Stimulated activated CD4-positive, alpha-beta T cell treated with anti-CD3 and anti-CD28 coated beads, Interleukin-1b, Interleukin-23, amount 100 ng/mL, for 48 hours (primary cell): Measurements from ENCODE around the gene MEAK7.

ENCODE experiments used
- DNase-seq: peaks from one replicate; pipeline ENCODE4 v3.0.0-alpha.2; 2020

Gene MEAK7

GRCh38 chr16:84486551-84487235 lies 17.8 kb downstream of the MEAK7 start:
- no peak for DNase-seq

GRCh38 chr16:84486126-84486525 lies 18.3 kb downstream of the MEAK7 start:
- no peak for DNase-seq

GRCh38 chr16:84485255-84486010 lies 19.0 kb downstream of the MEAK7 start:
- no peak for DNase-seq

- DNase-seq, result no peak
Measured at GRCh38 chr16:84484579-84485254, 19.7 kb downstream of the MEAK7 start.

- no peak for DNase-seq
Measured at GRCh38 chr16:84483882-84484565, 20.4 kb downstream of the MEAK7 start.

- DNase-seq, result no peak
Measured at GRCh38 chr16:84482951-84483881, 21.2 kb downstream of the MEAK7 start.

GRCh38 chr16:84482001-84482891 lies 22.2 kb downstream of the MEAK7 start:
- DNase-seq, result no peak

- no peak for DNase-seq
Measured at GRCh38 chr16:84481051-84481735, 23.3 kb downstream of the MEAK7 start.

GRCh38 chr16:84479716-84480450 lies 24.6 kb downstream of the MEAK7 start:
- no peak for DNase-seq

- no peak for DNase-seq
Measured at GRCh38 chr16:84478172-84478947, 26.1 kb downstream of the MEAK7 start.

GRCh38 chr16:84477661-84478060 lies 26.8 kb downstream of the MEAK7 start:
- DNase-seq, result no peak

GRCh38 chr16:84476401-84476800 lies 28.1 kb downstream of the MEAK7 start:
- no peak for DNase-seq

- DNase-seq, result no peak
Measured at GRCh38 chr16:84475643-84476240, 28.7 kb downstream of the MEAK7 start.

- DNase-seq, result no peak
Measured at GRCh38 chr16:84471966-84472365, 32.5 kb downstream of the MEAK7 start.

GRCh38 chr16:84471316-84471715 lies 33.1 kb downstream of the MEAK7 start:
- DNase-seq, result no peak

GRCh38 chr16:84467709-84468108 lies 36.8 kb downstream of the MEAK7 start:
- no peak for DNase-seq

- no peak for DNase-seq
Measured at GRCh38 chr16:84467256-84467655, 37.2 kb downstream of the MEAK7 start.

- no peak for DNase-seq
Measured at GRCh38 chr16:84466692-84467091, 37.8 kb downstream of the MEAK7 start.

- DNase-seq, result no peak
Measured at GRCh38 chr16:84465154-84465553, 39.3 kb downstream of the MEAK7 start.
